Activated T-helper 1 cell treated with anti-CD3 and anti-CD28 coated beads, Interleukin-12 subunit alpha, Interleukin-12 subunit beta, Interleukin-2, Interleukin-4 antibody, amounts not matched to agents 30 ng/mL and 10 ng/mL and 1 ng/mL, durations not matched to agents 14 hours and 24 hours and 36 hours (primary cell): ENCODE data around the gene WDR64. TPM values are rescaled to one million over a fixed set of nuclear protein-coding genes. Genes with fewer than 3 reads are reported as not detected.

Experiments used
- DNase-seq: peaks from one replicate; pipeline ENCODE4 v3.0.0; 2021; ENCODE audit warnings: low spot score
- H3K27ac Mint-ChIP-seq: one replicate; pipeline ENCODE4 v1.8.0; 2021; ENCODE audit warnings: mild to moderate bottlenecking, mixed read lengths
- H3K27me3 Mint-ChIP-seq: one replicate; pipeline ENCODE4 v1.8.0; 2022; ENCODE audit warnings: mild to moderate bottlenecking, moderate library complexity, mixed read lengths; ENCODE audit not compliant: insufficient read depth
- H3K36me3 Mint-ChIP-seq: one replicate; pipeline ENCODE4 v1.8.0; 2021; ENCODE audit warnings: low read depth, mixed read lengths
- H3K4me1 Mint-ChIP-seq: one replicate; pipeline ENCODE4 v1.8.0; 2021; ENCODE audit warnings: low read depth, mixed read lengths
- H3K4me3 Mint-ChIP-seq: one replicate; pipeline ENCODE4 v1.8.0; 2021; ENCODE audit warnings: mild to moderate bottlenecking, moderate library complexity, mixed read lengths
- H3K9me3 Mint-ChIP-seq: one replicate; pipeline ENCODE4 v1.8.0; 2021; ENCODE audit warnings: mixed read lengths
- intact Hi-C: fragments of 100-400 bp; cut with micrococcal nuclease; formaldehyde crosslinking; loops from one replicate; pipeline ENCODE4 v1.15.1; 2024
- total RNA-seq: library from RNA; stranded (reverse); gene quantifications from 2 replicates; pipeline ENCODE4 v1.2.3, GENCODE V29; 2022

The WDR64 gene
- total RNA-seq, 1 donor from 2014 or later = not detected

DNA sequence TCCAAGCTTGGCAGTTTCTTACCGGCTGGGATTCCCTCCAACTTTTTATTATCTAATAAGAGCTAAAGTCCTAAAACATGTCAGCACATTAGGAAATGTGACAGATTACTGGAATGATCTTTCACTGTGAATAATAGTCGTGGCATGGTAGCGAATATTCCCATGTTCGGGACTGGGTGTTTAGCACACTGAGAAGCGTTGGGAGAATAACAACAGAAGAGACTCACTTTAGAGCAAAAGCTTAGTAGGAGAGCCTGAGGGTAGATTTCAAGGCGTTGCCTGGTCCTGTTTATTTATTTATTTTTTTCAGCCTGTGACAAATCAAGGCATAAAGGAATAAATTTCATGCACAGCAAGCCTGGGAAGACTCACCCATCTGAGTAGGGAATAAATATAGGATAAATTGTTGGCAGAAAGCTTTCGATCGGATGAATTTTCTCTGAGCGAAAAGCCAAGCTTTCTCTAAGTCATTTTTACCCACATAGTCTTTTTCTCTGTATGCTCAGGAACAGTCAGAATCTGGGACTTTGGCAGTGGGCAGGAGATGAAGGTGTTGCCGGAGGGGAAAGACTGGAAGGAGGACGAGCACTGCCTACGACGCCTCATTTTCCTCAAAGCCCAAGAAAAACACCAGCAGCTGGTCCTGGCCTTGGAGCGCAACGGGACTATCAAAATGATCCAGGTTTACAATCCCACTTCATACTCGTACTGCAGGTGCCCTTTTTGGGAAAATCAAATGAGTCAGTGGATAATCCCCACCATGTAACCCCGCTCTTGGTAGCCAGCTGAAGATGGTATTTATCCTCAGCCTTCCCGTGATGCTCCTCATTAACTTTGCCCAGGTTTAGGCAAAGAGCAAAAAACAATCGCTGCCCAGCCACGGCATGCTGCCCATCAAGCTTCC is 97.2 kb downstream of the WDR64 start:
- Mint-ChIP-seq H3K27ac (no peak overlapping the region), H3K27me3 (no peaks in the 10 kb centered on the region), H3K4me3 (no peak overlapping the region), H3K4me1 (no peaks in the 10 kb centered on the region), H3K9me3 (no peaks in the 10 kb centered on the region), H3K36me3 (no peaks in the 10 kb centered on the region)
- no peak for DNase-seq
- intact Hi-C loops = no loop called here

- no peak overlapping the region for H3K4me3 Mint-ChIP-seq
- H3K4me1 Mint-ChIP-seq = no peaks in the 10 kb centered on the region
- H3K9me3 Mint-ChIP-seq = no peaks in the 10 kb centered on the region
- no peaks in the 10 kb centered on the region for H3K36me3 Mint-ChIP-seq
- no peaks in the 10 kb centered on the region for H3K27me3 Mint-ChIP-seq
- intact Hi-C loops = no loop called here
- no peak overlapping the region for H3K27ac Mint-ChIP-seq
- no peak for DNase-seq
Observed at GRCh38 chr1:241749945-241750695, 98.0 kb downstream of the WDR64 start.

DNA sequence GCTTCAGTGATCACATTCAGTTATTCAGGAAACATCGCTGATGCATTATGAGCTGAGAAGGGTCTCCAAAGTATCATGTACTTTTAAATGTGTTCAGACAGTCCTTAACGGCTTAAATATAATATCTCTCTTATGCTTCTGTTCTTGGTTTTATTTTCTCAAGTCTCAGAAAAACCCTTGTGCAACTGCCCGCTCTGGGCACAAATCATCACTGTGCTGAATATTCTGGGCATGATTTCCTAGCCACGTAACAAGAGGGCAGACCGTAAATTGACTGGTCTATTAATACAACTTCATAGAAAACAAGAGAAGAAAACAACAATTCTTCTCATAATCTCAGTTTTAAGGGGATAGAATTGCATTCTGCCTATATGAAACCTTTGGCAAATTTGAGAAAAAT is 99.4 kb downstream of the WDR64 start:
- intact Hi-C loops = no loop called here
- H3K27me3 Mint-ChIP-seq = no peaks in the 10 kb centered on the region
- H3K9me3 Mint-ChIP-seq = no peaks in the 10 kb centered on the region
- H3K4me1 Mint-ChIP-seq = no peaks in the 10 kb centered on the region
- H3K4me3 Mint-ChIP-seq = no peak overlapping the region
- H3K27ac Mint-ChIP-seq = no peak overlapping the region
- DNase-seq = no peak
- H3K36me3 Mint-ChIP-seq = no peaks in the 10 kb centered on the region

DNA sequence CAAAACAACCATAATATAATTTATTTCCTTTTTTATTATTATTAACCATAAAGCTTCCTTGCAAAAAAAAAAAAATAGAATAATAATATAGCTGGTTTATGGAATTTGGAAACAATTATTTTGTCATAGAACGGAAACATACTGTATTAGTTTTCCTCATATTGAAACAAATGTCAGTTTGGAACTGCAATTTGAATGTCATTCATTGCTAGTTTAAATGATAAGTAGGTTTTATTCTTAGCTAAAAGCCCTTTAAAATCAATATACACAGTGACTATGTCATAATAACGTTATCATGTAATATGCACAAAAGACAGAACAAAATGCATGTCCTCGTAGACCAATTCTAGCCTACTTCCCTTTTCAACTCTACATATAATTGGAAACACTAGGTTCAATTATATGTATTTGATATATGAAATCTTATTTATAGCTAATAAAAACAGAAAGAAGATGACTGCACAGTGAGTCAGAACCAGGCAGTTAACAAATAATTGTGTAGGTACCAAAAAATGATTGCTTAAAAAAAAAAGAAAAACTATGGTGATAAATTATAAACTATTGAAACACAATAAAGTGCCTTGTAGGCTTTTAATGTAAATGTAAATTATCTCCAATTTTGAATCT is 110.7 kb downstream of the WDR64 start:
- H3K27ac Mint-ChIP-seq = no peak overlapping the region
- DNase-seq = no peak
- no peaks in the 10 kb centered on the region for H3K27me3 Mint-ChIP-seq
- H3K36me3 Mint-ChIP-seq = no peaks in the 10 kb centered on the region
- intact Hi-C loops = no loop called here
- no peak overlapping the region for H3K4me3 Mint-ChIP-seq
- no peaks in the 10 kb centered on the region for H3K4me1 Mint-ChIP-seq
- H3K9me3 Mint-ChIP-seq = no peaks in the 10 kb centered on the region

- H3K36me3 Mint-ChIP-seq = no peaks in the 10 kb centered on the region
- intact Hi-C loops = no loop called here
- no peaks in the 10 kb centered on the region for H3K9me3 Mint-ChIP-seq
- no peak overlapping the region for H3K27ac Mint-ChIP-seq
- peaks cover 2% of the 10 kb centered on the region for H3K27me3 Mint-ChIP-seq
- no peak for DNase-seq
- no peak overlapping the region for H3K4me3 Mint-ChIP-seq
- no peaks in the 10 kb centered on the region for H3K4me1 Mint-ChIP-seq
Observed at GRCh38 chr1:241765390-241765789, 113.3 kb downstream of the WDR64 start.

- intact Hi-C loops = no loop called here
- H3K27ac Mint-ChIP-seq = no peak overlapping the region
- peaks cover 2% of the 10 kb centered on the region for H3K27me3 Mint-ChIP-seq
- DNase-seq = no peak
- H3K36me3 Mint-ChIP-seq = no peaks in the 10 kb centered on the region
- H3K4me1 Mint-ChIP-seq = no peaks in the 10 kb centered on the region
- H3K4me3 Mint-ChIP-seq = no peak overlapping the region
- no peaks in the 10 kb centered on the region for H3K9me3 Mint-ChIP-seq
Observed at GRCh38 chr1:241767737-241768136, 115.7 kb downstream of the WDR64 start.

GRCh38 chr1:241770115-241770514 is 118.0 kb downstream of the WDR64 start:
- Mint-ChIP-seq H3K9me3 (no peaks in the 10 kb centered on the region), H3K27me3 (peaks cover 3% of the 10 kb centered on the region), H3K4me1 (no peaks in the 10 kb centered on the region), H3K4me3 (no peak overlapping the region), H3K36me3 (no peaks in the 10 kb centered on the region), H3K27ac (no peak overlapping the region)
- intact Hi-C loops = no loop called here
- no peak for DNase-seq

DNA sequence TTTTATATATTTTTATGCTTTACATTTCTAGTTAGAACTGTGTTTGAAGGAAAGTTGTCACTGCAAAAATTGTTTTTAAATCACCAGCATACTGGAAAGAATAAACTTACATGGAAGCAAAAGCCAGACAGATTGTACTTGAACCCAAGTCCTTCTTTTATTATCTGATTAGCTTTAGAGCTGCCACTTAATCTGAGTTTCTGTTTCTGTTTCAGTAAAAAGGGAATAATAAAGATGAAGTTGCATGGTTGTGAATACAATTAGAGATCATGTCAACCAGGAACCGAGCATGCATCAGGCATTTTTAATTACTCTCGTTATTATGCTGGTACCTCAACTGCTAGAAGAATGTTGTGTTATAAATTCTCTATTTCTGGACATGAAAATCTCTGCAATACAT is 119.0 kb downstream of the WDR64 start:
- no peak overlapping the region for H3K27ac Mint-ChIP-seq
- no peak for DNase-seq
- peaks cover 4% of the 10 kb centered on the region for H3K27me3 Mint-ChIP-seq
- H3K4me3 Mint-ChIP-seq = no peak overlapping the region
- H3K36me3 Mint-ChIP-seq = no peaks in the 10 kb centered on the region
- intact Hi-C loops = no loop called here
- no peaks in the 10 kb centered on the region for H3K9me3 Mint-ChIP-seq
- H3K4me1 Mint-ChIP-seq = no peaks in the 10 kb centered on the region

GRCh38 chr1:241772932-241773500 is 120.9 kb downstream of the WDR64 start:
- Mint-ChIP-seq H3K27ac (no peak overlapping the region), H3K9me3 (no peaks in the 10 kb centered on the region), H3K4me1 (no peaks in the 10 kb centered on the region), H3K4me3 (no peak overlapping the region), H3K36me3 (no peaks in the 10 kb centered on the region), H3K27me3 (peaks cover 11% of the 10 kb centered on the region)
- intact Hi-C loops = no loop called here
- DNase-seq = no peak

DNA sequence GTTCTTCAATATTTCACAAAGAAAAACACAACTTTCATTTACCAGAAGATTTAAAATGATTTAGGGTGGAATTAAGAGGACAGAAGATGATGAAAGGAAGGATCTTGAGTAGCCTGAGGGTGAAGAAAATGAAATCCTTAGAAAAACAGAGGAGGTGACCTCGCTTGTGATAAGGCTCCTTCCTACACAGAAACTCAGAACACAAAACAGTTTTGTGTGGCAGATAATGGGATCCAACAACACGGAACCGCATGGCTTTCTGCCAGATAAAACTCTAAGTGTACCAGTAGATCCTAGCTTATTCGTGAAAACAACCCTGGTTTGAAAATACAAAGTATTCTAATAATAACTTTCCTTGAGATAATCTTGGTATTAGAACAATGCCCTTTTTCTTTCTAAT is 121.9 kb downstream of the WDR64 start:
- intact Hi-C loops = no loop called here
- Mint-ChIP-seq H3K27ac (no peak overlapping the region), H3K4me1 (no peaks in the 10 kb centered on the region), H3K4me3 (no peak overlapping the region), H3K27me3 (peaks cover 8% of the 10 kb centered on the region), H3K9me3 (no peaks in the 10 kb centered on the region), H3K36me3 (no peaks in the 10 kb centered on the region)
- no peak for DNase-seq

DNA sequence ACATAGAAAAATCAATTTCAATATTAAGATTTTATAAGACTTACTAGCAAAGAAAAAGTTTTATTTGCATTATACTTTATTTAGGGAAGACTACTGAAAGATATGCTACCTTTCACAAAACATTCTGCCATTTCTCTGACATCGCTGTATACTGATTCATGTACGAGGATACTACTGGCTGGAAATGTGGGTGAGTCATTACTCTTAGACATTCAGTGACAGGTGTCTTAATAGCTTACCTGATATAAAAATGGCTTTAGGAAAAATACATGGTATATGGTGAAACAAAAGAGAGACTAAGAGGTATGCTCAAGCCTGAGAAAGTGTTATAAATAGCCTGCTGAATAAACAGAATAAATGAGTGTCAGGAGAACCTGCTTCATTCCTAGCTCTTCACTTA is 122.9 kb downstream of the WDR64 start:
- Mint-ChIP-seq H3K9me3 (no peaks in the 10 kb centered on the region), H3K27me3 (peaks cover 10% of the 10 kb centered on the region), H3K27ac (no peak overlapping the region), H3K4me1 (no peaks in the 10 kb centered on the region), H3K4me3 (no peak overlapping the region), H3K36me3 (no peaks in the 10 kb centered on the region)
- no peak for DNase-seq
- intact Hi-C loops = no loop called here

GRCh38 chr1:241776911-241777310 is 124.8 kb downstream of the WDR64 start:
- DNase-seq = no peak
- Mint-ChIP-seq H3K27me3 (peaks cover 11% of the 10 kb centered on the region), H3K9me3 (no peaks in the 10 kb centered on the region), H3K4me1 (no peaks in the 10 kb centered on the region), H3K4me3 (no peak overlapping the region), H3K36me3 (no peaks in the 10 kb centered on the region), H3K27ac (no peak overlapping the region)
- intact Hi-C loops = no loop called here

- peaks cover 11% of the 10 kb centered on the region for H3K27me3 Mint-ChIP-seq
- no peak overlapping the region for H3K4me3 Mint-ChIP-seq
- intact Hi-C loops = no loop called here
- H3K27ac Mint-ChIP-seq = no peak overlapping the region
- DNase-seq = no peak
- no peaks in the 10 kb centered on the region for H3K36me3 Mint-ChIP-seq
- H3K4me1 Mint-ChIP-seq = no peaks in the 10 kb centered on the region
- no peaks in the 10 kb centered on the region for H3K9me3 Mint-ChIP-seq
Observed at GRCh38 chr1:241778117-241778516, 126.0 kb downstream of the WDR64 start.
